WTC11 (cell line): ENCODE data around the gene KIDINS220. TPM values are rescaled to one million over a fixed set of nuclear protein-coding genes. Genes with fewer than 3 reads are reported as not detected.

Experiments
- ATAC-seq: fragments of 200-7000 bp; cut with Tn5 transposase; 2 replicates; pipeline ENCODE4 v1.10.0; 2021; ENCODE audit warnings: mild to moderate bottlenecking, moderate library complexity
- CTCF ChIA-PET: fragments of 300-600 bp; sonication (Branson Sonifier 250); formaldehyde crosslinking; loops from one replicate; lab custom pipeline; 2021; ENCODE audit warnings: antibody characterized with exemption; lab: Charles Lee
- POLR2A ChIA-PET: fragments of 350-600 bp; sonication (Branson Sonifier 250); formaldehyde crosslinking; loops from one replicate; lab custom pipeline; 2021; ENCODE audit warnings: antibody characterized with exemption; lab: Charles Lee
- DNase-seq: peaks from one replicate; pipeline ENCODE4 v3.0.0; 2021; ENCODE audit warnings: low spot score
- H3K27ac Mint-ChIP-seq: 2 replicates; pipeline ENCODE4 v1.8.0; 2021; ENCODE audit warnings: mixed read lengths
- H3K27me3 Mint-ChIP-seq: 2 replicates; pipeline ENCODE4 v1.8.0; 2021; ENCODE audit warnings: low read depth, mild to moderate bottlenecking, moderate library complexity, mixed read lengths
- H3K36me3 Mint-ChIP-seq: 2 replicates; pipeline ENCODE4 v1.8.0; 2021; ENCODE audit warnings: mixed read lengths
- H3K4me1 Mint-ChIP-seq: 2 replicates; pipeline ENCODE4 v1.8.0; 2022; ENCODE audit warnings: mixed read lengths
- H3K4me3 Mint-ChIP-seq: 2 replicates; pipeline ENCODE4 v1.8.0; 2021; ENCODE audit warnings: mild to moderate bottlenecking, moderate library complexity, mixed read lengths
- H3K9me3 Mint-ChIP-seq: 2 replicates; pipeline ENCODE4 v1.8.0; 2021; ENCODE audit warnings: mixed read lengths
- ARID4B ChIP-seq: sonication (generic); formaldehyde crosslinking; IDR thresholded peaks from 2 replicates; pipeline ENCODE4 v1.8.0; 2023; ENCODE audit warnings: missing genetic modification reagents, mild to moderate bottlenecking, borderline replicate concordance
- ATF6 ChIP-seq: sonication (generic); formaldehyde crosslinking; IDR thresholded peaks from 2 replicates; pipeline ENCODE4 v1.8.1; 2023; ENCODE audit warnings: mild to moderate bottlenecking, missing genetic modification reagents
- CBFB ChIP-seq: sonication (generic); formaldehyde crosslinking; IDR thresholded peaks from 2 replicates; pipeline ENCODE4 v1.8.1; 2022; ENCODE audit warnings: mild to moderate bottlenecking, low read depth, missing genetic modification reagents
- CDX4 ChIP-seq: fragments of 250-450 bp; sonication (Bioruptor Pico); IDR thresholded peaks from 2 replicates; pipeline ENCODE4 v1.9.0; 2021; ENCODE audit warnings: moderate library complexity, mild to moderate bottlenecking, inconsistent platforms, borderline replicate concordance
- E2F1 ChIP-seq: sonication (generic); formaldehyde crosslinking; IDR thresholded peaks from 2 replicates; pipeline ENCODE4 v1.8.0; 2022; ENCODE audit warnings: mild to moderate bottlenecking, missing genetic modification reagents
- EMX1 ChIP-seq: fragments of 250-450 bp; sonication (Bioruptor Pico); IDR thresholded peaks from 2 replicates; pipeline ENCODE4 v1.8.0; 2021; ENCODE audit warnings: mild to moderate bottlenecking
- ERG ChIP-seq: fragments of 250-450 bp; sonication (Bioruptor Pico); IDR thresholded peaks from 2 replicates; pipeline ENCODE4 v1.8.0; 2021; ENCODE audit warnings: mild to moderate bottlenecking
- HMGXB4 ChIP-seq: sonication (generic); formaldehyde crosslinking; IDR thresholded peaks from 2 replicates; pipeline ENCODE4 v1.8.1; 2023; ENCODE audit warnings: mild to moderate bottlenecking, moderate library complexity, missing genetic modification reagents
- IRF2 ChIP-seq: sonication (generic); formaldehyde crosslinking; IDR thresholded peaks from 2 replicates; pipeline ENCODE4 v1.8.0; 2022; ENCODE audit warnings: low read depth, missing genetic modification reagents, borderline replicate concordance
- NFATC4 ChIP-seq: fragments of 250-450 bp; sonication (Bioruptor Pico); IDR thresholded peaks from 2 replicates; pipeline ENCODE4 v1.9.0; 2021; ENCODE audit warnings: mild to moderate bottlenecking
- PRDM15 ChIP-seq: sonication (generic); formaldehyde crosslinking; IDR thresholded peaks from 2 replicates; pipeline ENCODE4 v1.8.0; 2022; ENCODE audit warnings: missing genetic modification reagents
- SMAD4 ChIP-seq: sonication (generic); formaldehyde crosslinking; IDR thresholded peaks from 2 replicates; pipeline ENCODE4 v1.8.0; 2022; ENCODE audit warnings: mild to moderate bottlenecking, missing genetic modification reagents
- ZBTB21 ChIP-seq: sonication (generic); formaldehyde crosslinking; IDR thresholded peaks from 2 replicates; pipeline ENCODE4 v1.8.1; 2023; ENCODE audit warnings: mild to moderate bottlenecking, missing genetic modification reagents, borderline replicate concordance
- ZNF232 ChIP-seq: sonication (generic); formaldehyde crosslinking; IDR thresholded peaks from 2 replicates; pipeline ENCODE4 v1.8.0; 2022; ENCODE audit warnings: mild to moderate bottlenecking, missing genetic modification reagents
- ZNF532 ChIP-seq: fragments of 250-450 bp; sonication (Bioruptor Pico); IDR thresholded peaks from 2 replicates; pipeline ENCODE4 v1.9.0; 2021; ENCODE audit warnings: mild to moderate bottlenecking, borderline replicate concordance
- total RNA-seq: library from RNA; stranded (reverse); gene quantifications from 3 replicates; pipeline ENCODE4 v1.2.3, GENCODE V29; 2021

KIDINS220 gene
- total RNA-seq, 1 experiment from 2014 or later, result 23.9 TPM

- no peak for TF ChIP-seq EMX1
Measured at GRCh38 chr2:8862230-8862629, 24.8 kb upstream of the KIDINS220 start (continued).

GRCh38 chr2:8861797-8862196 lies 24.4 kb upstream of the KIDINS220 start:
- ChIA-PET CTCF (no interaction called here), POLR2A (no interaction called here)
- TF ChIP-seq SMAD4 (CRISPR knock-in tag) (no peak), E2F1 (CRISPR knock-in tag) (no peak), ZBTB21 (CRISPR knock-in tag) (no peak), CBFB (CRISPR knock-in tag) (no peak), NFATC4 (CRISPR knock-in tag) (no peak), IRF2 (CRISPR knock-in tag) (no peak), HMGXB4 (CRISPR knock-in tag) (no peak), ERG (CRISPR knock-in tag) (no peak), ATF6 (CRISPR knock-in tag) (no peak), PRDM15 (no peak), ARID4B (CRISPR knock-in tag) (no peak), ZNF232 (CRISPR knock-in tag) (no peak), CDX4 (no peak), ZNF532 (CRISPR knock-in tag) (no peak)

More at GRCh38 chr2:8861797-8862196, 24.4 kb upstream of the KIDINS220 start:
- Mint-ChIP-seq H3K9me3 (no peaks in the 10 kb centered on the region), H3K27me3 (no peaks in the 10 kb centered on the region), H3K4me3 (no peak overlapping the region), H3K27ac (no peak overlapping the region), H3K4me1 (no peaks in the 10 kb centered on the region), H3K36me3 (no peaks in the 10 kb centered on the region)
- no peak for DNase-seq
- no peak for ATAC-seq
